GM12878 (cell line): Measurements from ENCODE around the gene KICS2.

Experiments
- CTCF ChIP-seq, 3 experiments: IDR thresholded peaks in 2 of 3; conservative IDR thresholded peaks in 1 of 3; 2 replicates each; pipeline ENCODE4 v1.5.1; 2011; ENCODE audit warnings: low read depth in 3 of 3, low read length in 3 of 3, mild to moderate bottlenecking in 3 of 3, control low read depth in 2 of 3, moderate library complexity in 2 of 3, inconsistent platforms in 1 of 3, mixed read lengths in 1 of 3; ENCODE audit not compliant: control insufficient read depth in 2 of 3, insufficient read depth in 1 of 3; ENCODE audit errors: extremely low read depth in 1 of 3
- MXI1 ChIP-seq: fragments of 150-350 bp; IDR thresholded peaks from 2 replicates; pipeline ENCODE4 v1.6.1; 2011; ENCODE audit warnings: low read depth, mild to moderate bottlenecking, inconsistent platforms, low read length, improper control_type of control experiment
- POLR2A ChIP-seq: IDR thresholded peaks from 2 replicates; pipeline ENCODE4 v1.6.1; 2011; ENCODE audit warnings: low read depth, mild to moderate bottlenecking, low read length
- RCOR1 ChIP-seq: conservative IDR thresholded peaks from 2 replicates; pipeline ENCODE4 v1.6.1; 2012; ENCODE audit warnings: low read depth, low read length, improper control_type of control experiment
- TAF1 ChIP-seq: IDR thresholded peaks from 2 replicates; pipeline ENCODE4 v1.6.1; 2011; ENCODE audit warnings: mild to moderate bottlenecking, low read depth, low read length, borderline replicate concordance
- ZNF384 ChIP-seq: IDR thresholded peaks from 2 replicates; pipeline ENCODE4 v1.6.1; 2012; ENCODE audit warnings: low read depth, mild to moderate bottlenecking, low read length, improper control_type of control experiment, borderline replicate concordance

GRCh38 chr12:64220046-64220445 is 2.0 kb downstream of the KICS2 start:
- no peak for TF ChIP-seq POLR2A
- no peak for TF ChIP-seq CTCF (IDR thresholded peaks at IDR 0.05 in 2 of 3, conservative IDR thresholded peaks at IDR 0.05 in 1 of 3; ENCODE audit: control insufficient read depth in 2 of 3, extremely low read depth in 1 of 3, insufficient read depth in 1 of 3, low read depth in 3 of 3, low read length in 3 of 3)
- TF ChIP-seq TAF1, result no peak
- TF ChIP-seq ZNF384, result no peak
- no peak for TF ChIP-seq MXI1
- no peak for TF ChIP-seq RCOR1
